GM12891 (cell line): ENCODE results near the gene LDB3.

ENCODE experiments used
- POLR2A ChIP-seq: IDR thresholded peaks from 2 replicates; pipeline ENCODE4 v1.6.1; 2011; ENCODE audit warnings: low read depth, low read length, control low read depth
- POLR2AphosphoS5 ChIP-seq: IDR thresholded peaks from 2 replicates; pipeline ENCODE4 v1.6.1; 2011; ENCODE audit warnings: low read depth, low read length, control low read depth

DNA sequence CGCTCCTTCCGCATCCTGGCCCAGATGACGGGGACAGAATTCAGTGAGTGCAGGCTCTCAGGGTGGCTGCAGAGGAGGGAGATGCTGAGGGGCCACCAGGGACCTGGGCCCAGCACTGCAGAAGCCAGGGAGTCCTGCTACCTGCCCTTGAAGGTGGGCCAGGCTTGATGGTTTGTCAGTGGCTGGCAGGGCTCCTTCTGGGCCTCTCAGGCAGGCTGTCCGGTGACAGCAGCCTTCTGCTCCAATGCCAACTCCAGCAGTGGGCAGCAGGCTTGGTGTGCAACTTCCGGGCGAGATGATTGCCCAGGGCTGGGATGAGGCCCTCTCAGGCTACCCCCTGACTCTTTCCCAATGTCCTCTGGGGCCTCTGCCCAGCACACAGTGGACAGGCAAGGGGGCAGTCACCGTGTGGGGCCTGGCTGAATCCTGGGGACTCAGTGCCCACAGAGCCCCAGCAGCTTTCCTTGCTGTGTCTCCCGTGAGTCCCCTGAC, 23.8 kb downstream of the LDB3 start:
- no peak for TF ChIP-seq POLR2A
- no peak for TF ChIP-seq POLR2AphosphoS5
